Fibroblast of lung (primary cell): ENCODE data around the gene HHAT. TPM values are rescaled to one million over a fixed set of nuclear protein-coding genes. Genes with fewer than 3 reads are reported as not detected.

Source experiments
- DNase-seq, 2 donors: peaks; one replicate each; pipeline versions ENCODE4 v3.0.0 to v3.0.0-alpha.2; 2010; ENCODE audit warnings: low read depth in 2 of 2
- H2AFZ ChIP-seq: 2 replicates; pipeline ENCODE4 v1.5.1; 2012; ENCODE audit warnings: low read length, control low read depth, inconsistent platforms
- H3K27ac ChIP-seq: 2 replicates; pipeline ENCODE4 v1.5.1; 2011; ENCODE audit warnings: low read length, control low read depth; ENCODE audit not compliant: insufficient read depth
- H3K27me3 ChIP-seq: 2 replicates; pipeline ENCODE4 v1.5.1; 2011; ENCODE audit warnings: mild to moderate bottlenecking, low read length; ENCODE audit not compliant: control insufficient read depth, insufficient read depth
- H3K36me3 ChIP-seq: 2 replicates; pipeline ENCODE4 v1.5.1; 2011; ENCODE audit warnings: low read length; ENCODE audit not compliant: control insufficient read depth, insufficient read depth
- H3K4me1 ChIP-seq: 2 replicates; pipeline ENCODE4 v1.5.1; 2011; ENCODE audit warnings: low read length; ENCODE audit not compliant: control insufficient read depth, insufficient read depth; ENCODE audit errors: extremely low read depth
- H3K4me2 ChIP-seq: 2 replicates; pipeline ENCODE4 v1.5.1; 2011; ENCODE audit warnings: low read length, control low read depth; ENCODE audit not compliant: insufficient read depth; ENCODE audit errors: extremely low read depth
- H3K4me3 ChIP-seq, 4 experiments: fragments of 200-600 bp in 1 of 4; sonication (generic) in 1 of 4; replicated peaks in 1 of 4; 2 replicates each; pipeline ENCODE4 v1.5.1; 2011 to 2016; ENCODE audit warnings: low read length in 4 of 4, low read depth in 3 of 4, mild to moderate bottlenecking in 3 of 4, control low read depth in 2 of 4, inconsistent platforms in 1 of 4, mixed read lengths in 1 of 4; ENCODE audit not compliant: insufficient read depth in 1 of 4; ENCODE audit errors: control extremely low read depth in 1 of 4
- H3K79me2 ChIP-seq: 2 replicates; pipeline ENCODE4 v1.5.1; 2012; ENCODE audit warnings: mild to moderate bottlenecking, low read length, inconsistent platforms; ENCODE audit not compliant: control insufficient read depth, insufficient read depth
- H3K9ac ChIP-seq: 2 replicates; pipeline ENCODE4 v1.5.1; 2011; ENCODE audit warnings: mild to moderate bottlenecking, low read length, control low read depth; ENCODE audit not compliant: insufficient read depth
- H3K9me3 ChIP-seq: 2 replicates; pipeline ENCODE4 v1.5.1; 2012; ENCODE audit warnings: low read depth, low read length; ENCODE audit not compliant: control insufficient read depth, insufficient read depth
- H4K20me1 ChIP-seq: 2 replicates; pipeline ENCODE4 v1.5.1; 2011; ENCODE audit warnings: low read length; ENCODE audit not compliant: control insufficient read depth, insufficient read depth; ENCODE audit errors: extremely low read depth
- CTCF ChIP-seq, 2 donors: IDR thresholded peaks in 1 of 2; conservative IDR thresholded peaks in 1 of 2; 1 replicate in 1 of 2; 2 replicates in 1 of 2; pipeline ENCODE4 v1.5.1; 2011 to 2012; ENCODE audit warnings: low read length in 2 of 2, control low read depth in 1 of 2, inconsistent platforms in 1 of 2, low read depth in 1 of 2, mild to moderate bottlenecking in 1 of 2
- EZH2 ChIP-seq: IDR thresholded peaks from 2 replicates; pipeline ENCODE4 v1.5.1; 2012; ENCODE audit warnings: low read length, control low read depth, mild to moderate bottlenecking; ENCODE audit errors: missing control alignments
- polyA plus RNA-seq, 2 donors: library from polyadenylated mRNA; depleted of rRNA in 1 of 2; stranded (reverse) in 1 of 2; unstranded in 1 of 2; fragments of >200 nt; gene quantifications; 2 replicates each; pipeline ENCODE4 v1.2.1, GENCODE V29; 2011 to 2012; ENCODE audit warnings: missing spikeins in 1 of 2
- total RNA-seq: library from RNA; depleted of rRNA; stranded (reverse); fragments of >200 nt; gene quantifications from 2 replicates; pipeline ENCODE4 v1.2.1, GENCODE V29; 2014

HHAT gene
- total and polyA plus RNA-seq, 2 donors (not counting 1 experiment from before 2014, with no cell fraction given), result 3.6 to 4.8 TPM

- H3K4me1 ChIP-seq, result no peaks in the 10 kb centered on the region
- DNase-seq, result no peak
- no peaks in the 10 kb centered on the region for H3K79me2 ChIP-seq
- no peak overlapping the region for H2AFZ ChIP-seq
- H3K27ac ChIP-seq, result no peak overlapping the region
- no peak for TF ChIP-seq CTCF (conservative IDR thresholded peaks at IDR 0.05 in 1 of 2, IDR thresholded peaks at IDR 0.05 in 1 of 2; ENCODE audit: low read depth in 1 of 2, low read length in 2 of 2)
- TF ChIP-seq EZH2, result no peak
- H3K4me2 ChIP-seq, result no peak overlapping the region
- no peak overlapping the region for H3K4me3 ChIP-seq
- no peaks in the 10 kb centered on the region for H3K36me3 ChIP-seq
- H3K9me3 ChIP-seq, result no peaks in the 10 kb centered on the region
- H3K27me3 ChIP-seq, result no peaks in the 10 kb centered on the region
- H4K20me1 ChIP-seq, result no peaks in the 10 kb centered on the region
- no peak overlapping the region for H3K9ac ChIP-seq
These were observed 211.6 kb downstream of the HHAT start for GRCh38 chr1:210540288-210540687.

- Histone ChIP-seq H3K4me2 (no peak overlapping the region), H3K9ac (no peak overlapping the region), H4K20me1 (no peaks in the 10 kb centered on the region), H2AFZ (no peak overlapping the region), H3K79me2 (no peaks in the 10 kb centered on the region), H3K9me3 (no peaks in the 10 kb centered on the region), H3K4me1 (no peaks in the 10 kb centered on the region), H3K27ac (no peak overlapping the region), H3K27me3 (no peaks in the 10 kb centered on the region), H3K4me3 (no peak overlapping the region), H3K36me3 (no peaks in the 10 kb centered on the region)
- TF ChIP-seq CTCF (conservative IDR thresholded peaks at IDR 0.05 in 1 of 2, IDR thresholded peaks at IDR 0.05 in 1 of 2; ENCODE audit: low read depth in 1 of 2, low read length in 2 of 2) (no peak), EZH2 (no peak)
- DNase-seq, result peak in 1 of 2 donors; percentile 47
These were observed 213.1 kb downstream of the HHAT start for GRCh38 chr1:210541680-210542358.

- DNase-seq, result no peak
- Histone ChIP-seq H3K4me2 (no peak overlapping the region), H3K79me2 (no peaks in the 10 kb centered on the region), H3K27ac (no peak overlapping the region), H4K20me1 (no peaks in the 10 kb centered on the region), H3K4me3 (no peak overlapping the region), H3K36me3 (no peaks in the 10 kb centered on the region), H2AFZ (no peak overlapping the region), H3K9ac (no peak overlapping the region), H3K9me3 (no peaks in the 10 kb centered on the region), H3K27me3 (no peaks in the 10 kb centered on the region), H3K4me1 (no peaks in the 10 kb centered on the region)
- TF ChIP-seq CTCF (conservative IDR thresholded peaks at IDR 0.05 in 1 of 2, IDR thresholded peaks at IDR 0.05 in 1 of 2; ENCODE audit: low read depth in 1 of 2, low read length in 2 of 2) (no peak), EZH2 (no peak)
These were observed 223.2 kb downstream of the HHAT start for GRCh38 chr1:210551899-210552298.
